ENCODE measurements around the gene KRTAP4-9.
"Not testable (repeated sequence)": the region's sequence is repeated elsewhere in the genome, so short reads cannot be mapped to it uniquely, and the experiment has no call there.

DNA sequence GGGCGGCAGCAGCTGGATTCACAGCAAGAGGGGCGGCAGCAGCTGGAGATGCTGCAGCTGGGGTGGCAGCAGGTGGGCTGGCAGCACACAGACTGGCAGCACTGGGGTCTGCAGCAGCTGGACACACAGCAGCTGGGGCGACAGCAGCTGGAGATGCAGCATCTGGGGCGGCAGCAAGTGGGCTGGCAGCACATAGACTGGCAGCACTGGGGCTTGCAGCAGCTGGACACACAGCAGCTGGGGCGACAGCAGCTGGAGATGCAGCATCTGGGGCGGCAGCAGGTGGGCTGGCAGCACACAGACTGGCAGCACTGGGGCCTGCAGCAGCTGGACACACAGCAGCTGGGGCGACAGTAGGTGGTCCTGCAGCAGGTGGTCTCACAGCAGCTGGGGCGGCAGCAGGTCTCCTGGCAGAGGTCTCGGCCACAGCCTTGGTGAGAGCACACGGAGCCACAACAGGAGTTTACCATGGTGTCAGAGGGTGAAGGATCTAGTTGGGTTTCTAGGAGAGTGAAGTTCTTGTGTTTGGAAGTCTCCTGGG, 12.7 kb downstream of the KRTAP4-9 start, which contains the start of gene KRTAP4-11:
- TF ChIP-seq, protein P1, sequence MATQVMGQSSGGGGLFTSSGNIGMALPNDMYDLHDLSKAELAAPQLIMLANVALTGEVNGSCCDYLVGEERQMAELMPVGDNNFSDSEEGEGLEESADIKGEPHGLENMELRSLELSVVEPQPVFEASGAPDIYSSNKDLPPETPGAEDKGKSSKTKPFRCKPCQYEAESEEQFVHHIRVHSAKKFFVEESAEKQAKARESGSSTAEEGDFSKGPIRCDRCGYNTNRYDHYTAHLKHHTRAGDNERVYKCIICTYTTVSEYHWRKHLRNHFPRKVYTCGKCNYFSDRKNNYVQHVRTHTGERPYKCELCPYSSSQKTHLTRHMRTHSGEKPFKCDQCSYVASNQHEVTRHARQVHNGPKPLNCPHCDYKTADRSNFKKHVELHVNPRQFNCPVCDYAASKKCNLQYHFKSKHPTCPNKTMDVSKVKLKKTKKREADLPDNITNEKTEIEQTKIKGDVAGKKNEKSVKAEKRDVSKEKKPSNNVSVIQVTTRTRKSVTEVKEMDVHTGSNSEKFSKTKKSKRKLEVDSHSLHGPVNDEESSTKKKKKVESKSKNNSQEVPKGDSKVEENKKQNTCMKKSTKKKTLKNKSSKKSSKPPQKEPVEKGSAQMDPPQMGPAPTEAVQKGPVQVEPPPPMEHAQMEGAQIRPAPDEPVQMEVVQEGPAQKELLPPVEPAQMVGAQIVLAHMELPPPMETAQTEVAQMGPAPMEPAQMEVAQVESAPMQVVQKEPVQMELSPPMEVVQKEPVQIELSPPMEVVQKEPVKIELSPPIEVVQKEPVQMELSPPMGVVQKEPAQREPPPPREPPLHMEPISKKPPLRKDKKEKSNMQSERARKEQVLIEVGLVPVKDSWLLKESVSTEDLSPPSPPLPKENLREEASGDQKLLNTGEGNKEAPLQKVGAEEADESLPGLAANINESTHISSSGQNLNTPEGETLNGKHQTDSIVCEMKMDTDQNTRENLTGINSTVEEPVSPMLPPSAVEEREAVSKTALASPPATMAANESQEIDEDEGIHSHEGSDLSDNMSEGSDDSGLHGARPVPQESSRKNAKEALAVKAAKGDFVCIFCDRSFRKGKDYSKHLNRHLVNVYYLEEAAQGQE (IDR thresholded peaks at IDR 0.05; ENCODE audit: borderline replicate concordance): not testable (repeated sequence)
- TF ChIP-seq POLR2AphosphoS5 (IDR thresholded peaks at IDR 0.05); CTCF (IDR thresholded peaks at IDR 0.05; ENCODE audit: poor library complexity, severe bottlenecking); EZH2 (IDR thresholded peaks at IDR 0.05; ENCODE audit: borderline replicate concordance, insufficient read depth, low read length, poor library complexity, severe bottlenecking); TAF1 (IDR thresholded peaks at IDR 0.05; ENCODE audit: low read depth); EP300 (conservative IDR thresholded peaks at IDR 0.05; ENCODE audit: poor library complexity, severe bottlenecking); RAD21 (conservative IDR thresholded peaks at IDR 0.05): not testable (repeated sequence)

Measured in neural cell (in vitro differentiated cells).